HFF-Myc (cell line): ENCODE data around the gene IQCE.

Experiments used
- DNase-seq: peaks from one replicate; pipeline ENCODE4 v3.0.0-alpha.2; 2011; ENCODE audit warnings: low read depth; ENCODE audit errors: extremely low read depth
- H3K4me3 ChIP-seq: replicated peaks from 2 replicates; pipeline ENCODE4 v1.5.1; 2011; ENCODE audit warnings: low read depth, mild to moderate bottlenecking, control low read depth, low read length
- CTCF ChIP-seq: IDR thresholded peaks from 2 replicates; pipeline ENCODE4 v1.5.1; 2012; ENCODE audit warnings: mild to moderate bottlenecking, low read depth, low read length, control low read depth; ENCODE audit errors: missing control alignments

IQCE gene

GRCh38 chr7:2647594-2648172, 88.9 kb downstream of the IQCE start:
- H3K4me3 ChIP-seq: no peak overlapping the region
- TF ChIP-seq CTCF: no peak
- DNase-seq: no peak

DNA sequence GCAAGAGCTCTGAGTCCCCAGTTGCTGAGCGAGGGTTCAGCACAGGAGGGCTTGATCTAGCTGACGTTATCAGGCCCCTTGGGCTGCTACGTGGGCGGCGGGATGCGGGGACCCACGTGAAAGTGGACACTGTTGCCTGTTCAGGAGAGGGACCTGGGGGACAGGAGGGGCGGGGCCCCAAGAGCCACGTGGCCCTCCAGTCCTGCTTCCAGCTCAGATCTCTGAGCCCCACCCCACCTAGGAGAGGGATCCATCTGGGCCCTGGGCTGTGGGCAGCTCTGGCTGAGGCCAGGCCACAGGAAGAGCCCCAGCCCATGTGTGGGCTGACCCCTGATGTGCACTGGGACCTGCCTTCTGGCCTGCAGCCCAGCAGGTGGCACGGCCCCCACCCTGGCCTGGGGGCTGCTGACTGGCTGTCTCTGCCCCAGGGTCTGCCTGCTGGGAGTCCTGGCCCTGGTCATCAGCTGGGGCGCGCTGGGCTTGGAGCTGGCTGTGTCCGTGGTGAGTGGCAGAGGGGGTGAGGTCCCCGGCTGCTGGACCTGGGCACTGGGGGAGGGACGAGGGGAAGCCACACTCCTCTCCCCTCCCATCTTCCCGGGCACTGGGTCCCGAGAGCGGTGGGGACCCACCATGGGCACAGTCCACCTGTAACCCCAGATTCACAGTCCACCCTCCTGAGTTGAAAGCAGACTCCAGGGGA, 90.5 kb downstream of the IQCE start:
- H3K4me3 ChIP-seq: no peak overlapping the region
- DNase-seq: no peak
- no peak for TF ChIP-seq CTCF

DNA sequence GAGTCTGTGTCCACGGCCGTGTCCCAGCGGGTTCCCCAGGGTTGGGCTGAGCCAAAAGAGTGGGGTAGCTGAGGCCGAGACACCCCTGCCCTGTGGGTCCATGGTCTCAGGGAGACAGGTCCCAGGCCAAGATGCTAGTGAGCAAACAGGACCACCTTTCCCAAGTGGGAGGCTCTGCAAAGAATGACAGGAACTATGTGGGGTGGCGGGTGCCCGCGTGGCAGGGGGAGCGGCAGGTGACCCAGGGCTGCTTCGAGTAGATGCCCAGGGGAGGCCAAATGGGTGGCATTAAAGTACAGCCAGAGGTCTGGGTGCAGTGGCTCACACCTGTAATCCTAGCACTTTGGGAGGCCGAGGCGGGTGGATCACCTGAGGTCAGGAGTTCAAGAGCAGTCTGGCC, 91.2 kb downstream of the IQCE start:
- H3K4me3 ChIP-seq: no peak overlapping the region
- DNase-seq: no peak
- TF ChIP-seq CTCF: no peak

DNA sequence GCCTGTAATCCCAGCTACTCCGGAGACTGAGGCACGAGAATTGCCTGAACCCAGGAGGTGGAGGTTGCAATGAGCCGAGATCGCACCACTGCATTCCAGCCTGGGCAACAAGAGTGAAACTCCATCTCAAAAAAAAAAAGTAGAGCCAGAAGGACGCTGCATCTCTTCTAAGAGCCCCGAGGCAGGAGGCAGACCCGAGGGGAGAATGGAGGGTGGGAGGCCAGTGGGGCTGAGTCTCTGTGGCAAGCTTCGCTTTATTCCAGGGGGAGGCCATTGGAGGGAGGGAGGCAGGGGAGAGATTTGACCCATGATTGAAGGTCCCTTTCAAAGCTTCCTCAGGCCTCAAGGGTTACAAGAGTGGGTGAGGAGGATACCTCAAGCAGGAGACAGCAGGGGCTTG, 91.7 kb downstream of the IQCE start:
- no peak for DNase-seq
- no peak overlapping the region for H3K4me3 ChIP-seq
- TF ChIP-seq CTCF: no peak

GRCh38 chr7:2651336-2651735, 92.6 kb downstream of the IQCE start:
- no peak for DNase-seq
- no peak overlapping the region for H3K4me3 ChIP-seq
- TF ChIP-seq CTCF: no peak

GRCh38 chr7:2651847-2652735, 93.3 kb downstream of the IQCE start:
- no peak for DNase-seq
- H3K4me3 ChIP-seq: no peak overlapping the region
- no peak for TF ChIP-seq CTCF
